Measurements from ENCODE around the gene SLC6A6.

The SLC6A6 gene

DNA sequence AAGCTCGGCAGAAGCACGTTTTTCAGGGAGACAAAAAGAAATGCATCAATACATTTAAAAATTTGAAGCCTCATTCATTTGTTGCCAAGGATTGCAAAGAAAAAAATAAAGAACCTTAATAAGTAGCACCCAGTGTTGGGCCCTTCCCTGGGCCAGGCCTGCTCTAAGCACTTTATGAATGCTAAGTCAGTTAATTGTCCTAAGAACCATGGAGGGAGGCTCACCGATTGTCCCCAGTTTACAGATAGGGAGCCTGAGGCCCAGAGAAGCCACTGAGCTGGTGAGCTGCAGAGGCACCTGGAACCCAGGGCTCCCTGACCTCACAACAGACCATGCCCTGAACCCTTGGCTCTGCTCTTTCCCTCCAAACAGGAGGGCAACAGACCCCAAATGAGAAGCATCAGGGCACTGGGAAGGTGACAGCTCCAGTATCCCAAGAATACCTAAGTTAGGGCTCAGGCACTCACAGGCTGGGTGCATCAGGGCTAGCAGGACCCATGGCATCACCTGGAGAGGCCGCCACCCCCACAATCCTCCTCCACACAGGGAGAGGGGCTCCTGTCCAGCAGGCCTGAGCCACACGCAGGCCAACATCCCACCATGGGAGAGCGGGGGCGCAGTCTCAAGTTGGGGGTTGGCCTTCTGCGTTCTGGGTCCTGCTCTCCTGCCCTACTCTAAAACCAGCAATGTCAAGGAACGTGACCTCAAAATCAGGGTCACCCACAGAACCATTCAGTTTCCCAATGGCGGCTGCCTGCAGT lies 133.8 kb downstream of the SLC6A6 start:
- in situ Hi-C loops (cut with MboI; ENCODE audit: low sequenced_read_pairs) = no loop called here

DNA sequence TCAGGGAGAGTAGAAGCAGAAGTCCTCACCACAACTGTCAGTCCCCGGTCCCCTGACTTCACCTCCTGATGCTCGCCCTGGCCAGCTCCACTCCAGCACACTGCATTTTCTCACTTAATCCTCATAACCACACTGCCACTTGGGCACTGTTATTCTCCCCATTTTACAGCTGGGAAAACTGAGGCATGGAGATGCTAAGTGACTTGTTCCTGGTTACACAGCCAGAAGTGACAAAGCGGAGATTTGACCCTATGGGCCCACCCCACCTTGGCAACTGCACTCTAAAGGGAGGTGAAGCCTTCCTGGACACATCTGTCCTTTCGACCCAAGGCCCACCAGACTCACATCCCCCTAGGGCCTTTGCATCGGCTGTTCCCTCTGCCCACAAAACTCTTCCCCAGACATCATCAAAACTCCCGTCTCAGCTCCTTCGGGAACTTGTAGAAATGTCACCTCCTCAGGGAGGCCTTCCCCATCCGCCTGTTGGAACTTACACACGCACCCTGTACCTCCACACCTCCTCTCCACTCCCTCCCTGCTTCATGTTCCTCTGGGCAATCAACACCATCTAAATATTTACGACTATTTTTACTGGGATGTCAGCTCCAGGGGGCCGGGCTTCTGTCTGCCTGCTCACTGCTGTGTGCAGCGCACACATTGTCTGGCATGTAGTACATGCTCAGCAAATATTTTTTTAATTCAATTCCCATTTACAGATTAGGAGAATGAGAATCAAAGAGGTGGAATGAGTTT lies 134.6 kb downstream of the SLC6A6 start:
- in situ Hi-C loops (cut with MboI; ENCODE audit: low sequenced_read_pairs) = no loop called here

DNA sequence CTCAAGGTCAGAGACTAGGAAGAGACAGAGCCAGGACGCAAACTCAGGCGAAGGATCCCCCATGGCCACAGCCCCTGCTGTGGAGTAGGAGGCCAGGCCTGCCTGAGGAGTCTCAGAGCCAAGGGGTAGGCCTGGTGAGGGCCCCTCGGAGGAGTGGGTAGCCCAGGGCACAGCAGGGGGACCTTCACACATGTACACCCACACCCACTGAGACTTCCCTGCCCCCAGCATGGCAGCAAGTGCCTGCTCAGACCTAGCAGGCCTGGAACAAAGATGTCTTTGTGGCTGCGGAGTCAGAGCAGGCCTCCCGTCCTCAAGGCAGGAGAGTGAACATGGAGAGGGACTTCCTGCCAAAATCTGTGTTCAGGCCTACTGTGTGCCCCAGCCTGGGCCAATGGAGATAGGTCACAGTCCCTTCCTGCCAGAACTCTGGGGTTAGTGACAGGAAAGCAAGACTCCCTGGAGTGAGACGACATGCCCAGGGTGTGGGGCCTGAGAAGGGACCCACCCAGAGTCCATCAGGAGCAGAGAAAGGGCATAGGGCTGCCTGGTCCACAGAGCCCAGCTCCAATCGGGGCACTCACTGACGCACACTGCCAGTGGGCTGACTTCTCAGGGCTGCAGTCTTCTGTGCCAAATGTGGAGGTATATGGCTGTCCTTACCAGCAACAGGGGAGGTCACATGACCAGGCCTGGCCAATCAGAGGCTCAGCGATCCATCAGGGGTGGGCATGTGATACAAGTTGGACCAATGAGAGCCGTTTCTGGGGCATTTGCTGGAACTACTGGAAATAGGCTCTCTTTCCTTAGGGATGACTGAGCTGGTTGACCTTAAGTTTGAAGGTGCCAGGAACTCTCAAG lies 135.4 kb downstream of the SLC6A6 start:
- in situ Hi-C loops (cut with MboI; ENCODE audit: low sequenced_read_pairs) = no loop called here

DNA sequence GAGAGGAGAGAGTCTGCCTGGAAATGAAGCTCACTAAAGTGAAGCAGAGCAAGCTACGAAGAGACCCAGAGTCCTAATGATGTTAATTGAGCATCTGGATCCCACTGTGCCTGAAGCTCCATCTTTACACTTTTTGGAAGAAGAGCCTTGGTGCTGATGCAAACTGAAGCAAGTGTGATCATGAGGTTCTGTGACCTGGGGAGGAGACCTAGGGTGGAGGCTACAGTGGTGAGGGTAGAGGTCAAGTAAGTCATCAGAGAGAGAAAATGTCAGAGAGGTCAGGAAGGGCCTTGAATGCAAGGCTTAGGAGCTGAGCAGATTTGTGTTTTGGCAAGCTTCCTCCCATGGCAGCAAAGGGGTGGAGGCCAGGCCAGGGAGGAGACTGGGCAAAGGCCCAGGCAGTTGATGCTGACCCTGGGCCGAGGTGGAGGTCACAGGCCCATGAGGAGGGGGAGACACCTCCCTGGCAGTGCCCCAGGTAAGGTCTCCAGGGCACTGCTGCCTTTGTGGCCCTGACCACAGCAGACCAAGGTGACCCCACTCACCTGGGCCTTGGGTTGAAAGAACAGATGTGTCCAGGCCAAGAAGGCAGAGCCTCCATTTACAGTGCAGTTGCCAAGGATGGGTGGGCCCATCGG lies 136.2 kb downstream of the SLC6A6 start:
- in situ Hi-C loops (cut with MboI; ENCODE audit: low sequenced_read_pairs) = no loop called here
